Esophagus muscularis mucosa (tissue), 4 donors: Measurements from ENCODE around the gene CPNE7. TPM values are rescaled to one million over a fixed set of nuclear protein-coding genes. Genes with fewer than 3 reads are reported as not detected.

Source experiments
- DNase-seq: peaks from one replicate; pipeline ENCODE4 v3.0.0-alpha.2; 2017; ENCODE audit errors: extremely low spot score
- H3K27ac ChIP-seq, 4 donors: fragments of 200-600 bp; sonication (generic); replicated peaks in 1 of 4; 1 replicate in 3 of 4; 2 replicates in 1 of 4; pipeline ENCODE4 v1.5.1; 2016 to 2019; ENCODE audit warnings: mild to moderate bottlenecking in 1 of 4
- H3K27me3 ChIP-seq, 4 donors: fragments of 200-600 bp; sonication (generic); one replicate each; pipeline versions ENCODE4 v1.5.1 to v1.6.0; 2016 to 2019
- H3K36me3 ChIP-seq, 4 donors: fragments of 200-600 bp; sonication (generic); one replicate each; pipeline ENCODE4 v1.5.1; 2016 to 2019
- H3K4me1 ChIP-seq, 4 donors: fragments of 200-600 bp; sonication (generic); one replicate each; pipeline ENCODE4 v1.5.1; 2016 to 2019
- H3K4me3 ChIP-seq, 4 donors: fragments of 200-600 bp; sonication (generic); 1 replicate in 2 of 4; 2 replicates in 2 of 4; pipeline ENCODE4 v1.5.1; 2016 to 2019; ENCODE audit warnings: mild to moderate bottlenecking in 4 of 4, moderate library complexity in 1 of 4
- H3K9me3 ChIP-seq, 4 donors: fragments of 200-600 bp; sonication (generic); 1 replicate in 3 of 4; 2 replicates in 1 of 4; pipeline ENCODE4 v1.5.1; 2016 to 2019
- EP300 ChIP-seq: sonication (generic); formaldehyde crosslinking; IDR thresholded peaks from one replicate; pipeline ENCODE4 v1.6.1; 2017; ENCODE audit warnings: antibody characterized with exemption
- POLR2A ChIP-seq: fragments of 450-650 bp; IDR thresholded peaks from one replicate; pipeline ENCODE4 v1.6.1; 2017; ENCODE audit warnings: antibody characterized with exemption, moderate library complexity, mild to moderate bottlenecking, low read depth
- POLR2AphosphoS5 ChIP-seq, 2 donors: sonication (generic); formaldehyde crosslinking; IDR thresholded peaks; one replicate each; pipeline ENCODE4 v1.6.1; 2017; ENCODE audit warnings: antibody characterized with exemption in 2 of 2
- WGBS: methylation state at CpG from one replicate; pipeline ENCODE4 v1.1.5; 2018; 5-methylcytosine and 5-hydroxymethylcytosine counted together
- intact Hi-C: fragments of 100-400 bp; cut with DNase I; formaldehyde crosslinking; loops from one replicate; pipeline ENCODE4 v1.15.1; 2023
- total RNA-seq, 4 donors: library from RNA; depleted of rRNA; stranded (reverse); fragments of >200 nt; gene quantifications; one replicate each; pipeline versions ENCODE4 v1.1.0 to v1.2.1, GENCODE V29; 2016
- TF ChIP-seq, protein P1 (sequence below), 3 experiments: fragments of 200-600 bp in 2 of 3; fragments of 450-650 bp in 1 of 3; sonication (generic) in 2 of 3; IDR thresholded peaks; one replicate each; pipeline ENCODE4 v1.5.1; 2017 to 2019; ENCODE audit warnings: antibody characterized with exemption in 3 of 3, mild to moderate bottlenecking in 2 of 3, moderate library complexity in 1 of 3

Gene CPNE7
- total RNA-seq = 1 to 10 TPM in 2 of 4 donors, under 1 TPM in 1, not detected in 1; 0.83 to 1.7 (median 1.4) TPM

DNA sequence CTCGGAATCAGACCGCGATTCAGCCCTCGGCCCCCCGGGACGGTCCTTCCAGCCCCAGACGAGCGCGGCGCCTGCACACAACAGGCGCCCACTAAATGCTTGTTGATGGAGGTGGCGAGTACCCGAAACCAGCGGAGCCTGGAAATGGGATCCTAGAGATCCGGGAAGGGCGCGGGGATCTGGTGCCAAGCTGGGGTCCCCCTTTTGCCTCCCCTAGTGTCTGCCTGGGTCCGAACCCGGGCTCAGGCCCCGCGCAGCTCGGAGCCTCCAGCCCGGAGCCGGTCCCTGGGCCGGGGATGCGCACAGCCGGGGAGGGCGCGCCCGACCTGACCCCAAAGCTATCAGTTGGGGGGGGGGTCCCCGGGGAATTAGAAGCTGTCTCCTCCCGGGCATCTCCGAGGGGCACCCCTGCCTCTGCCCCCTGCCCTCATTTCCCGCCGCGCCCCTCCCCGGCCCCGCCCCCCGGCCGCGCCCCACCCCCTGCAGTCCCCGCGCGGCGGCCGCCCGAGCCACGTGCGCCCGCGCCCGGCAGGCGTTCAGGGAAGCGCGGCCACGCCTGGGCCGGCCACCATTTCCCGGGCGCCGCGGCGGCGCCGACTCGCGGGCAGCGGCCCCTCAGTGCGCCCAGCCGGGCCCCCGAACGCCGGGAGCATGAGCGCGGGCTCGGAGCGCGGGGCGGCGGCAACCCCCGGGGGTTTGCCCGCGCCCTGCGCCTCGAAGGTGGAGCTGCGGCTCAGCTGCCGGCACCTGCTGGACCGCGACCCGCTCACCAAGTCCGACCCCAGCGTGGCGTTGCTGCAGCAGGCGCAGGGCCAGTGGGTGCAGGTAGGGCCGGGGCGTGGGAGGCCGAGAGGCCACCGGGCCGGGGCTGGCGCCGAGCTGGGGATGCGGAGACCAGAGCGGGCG, at the start of gene CPNE7:
CPNE7 (plus strand) TSS at position 512 of the 906 bp plus-strand sequence; CDS start at position 652, 140 bp downstream.
- TF ChIP-seq POLR2AphosphoS5 (IDR thresholded peaks at IDR 0.05) (no peak), EP300 (no peak), POLR2A (no peak)
- TF ChIP-seq, protein P1, sequence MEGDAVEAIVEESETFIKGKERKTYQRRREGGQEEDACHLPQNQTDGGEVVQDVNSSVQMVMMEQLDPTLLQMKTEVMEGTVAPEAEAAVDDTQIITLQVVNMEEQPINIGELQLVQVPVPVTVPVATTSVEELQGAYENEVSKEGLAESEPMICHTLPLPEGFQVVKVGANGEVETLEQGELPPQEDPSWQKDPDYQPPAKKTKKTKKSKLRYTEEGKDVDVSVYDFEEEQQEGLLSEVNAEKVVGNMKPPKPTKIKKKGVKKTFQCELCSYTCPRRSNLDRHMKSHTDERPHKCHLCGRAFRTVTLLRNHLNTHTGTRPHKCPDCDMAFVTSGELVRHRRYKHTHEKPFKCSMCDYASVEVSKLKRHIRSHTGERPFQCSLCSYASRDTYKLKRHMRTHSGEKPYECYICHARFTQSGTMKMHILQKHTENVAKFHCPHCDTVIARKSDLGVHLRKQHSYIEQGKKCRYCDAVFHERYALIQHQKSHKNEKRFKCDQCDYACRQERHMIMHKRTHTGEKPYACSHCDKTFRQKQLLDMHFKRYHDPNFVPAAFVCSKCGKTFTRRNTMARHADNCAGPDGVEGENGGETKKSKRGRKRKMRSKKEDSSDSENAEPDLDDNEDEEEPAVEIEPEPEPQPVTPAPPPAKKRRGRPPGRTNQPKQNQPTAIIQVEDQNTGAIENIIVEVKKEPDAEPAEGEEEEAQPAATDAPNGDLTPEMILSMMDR (IDR thresholded peaks at IDR 0.05) = no peak
- peaks cover 22 to 40% (median 31%) of the 10 kb centered on the region in 4 donors for H3K4me1 ChIP-seq
- H3K9me3 ChIP-seq = no peaks in the 10 kb centered on the region
- 4% methylated on average over 17 of the region's 103 CpGs for WGBS
- H3K27me3 ChIP-seq = peaks cover 6 to 77% (median 30%) of the 10 kb centered on the region in 4 donors
- peak within 1 kb of the TSS; percentile 35 to 49 (median 36) for H3K4me3 ChIP-seq
- DNase-seq = no peak
- intact Hi-C loops = no loop called here
- no peak within 1 kb of the TSS for H3K27ac ChIP-seq
- no peaks in the 10 kb centered on the region for H3K36me3 ChIP-seq

DNA sequence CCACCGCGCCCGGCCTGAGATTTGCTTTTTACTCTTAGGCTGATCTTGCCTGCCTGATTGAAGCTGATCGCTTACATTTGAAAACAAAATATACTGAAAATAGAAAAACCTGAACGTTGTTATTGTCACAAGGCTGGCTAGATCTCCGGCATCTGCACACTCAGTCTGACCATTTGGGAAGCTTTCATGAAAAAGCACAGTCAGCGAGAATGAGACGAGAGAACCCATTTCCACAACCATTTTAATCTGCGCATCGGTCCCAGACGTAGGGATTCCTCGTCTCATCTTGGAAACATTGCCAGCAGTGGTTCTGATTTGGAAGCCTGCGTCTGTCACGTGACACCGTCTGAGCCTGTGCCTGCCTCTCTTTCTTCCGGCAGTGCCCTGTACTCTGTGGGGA, 46.5 kb upstream of the CPNE7 start:
- H3K27me3 ChIP-seq = no peaks in the 10 kb centered on the region
- TF ChIP-seq POLR2AphosphoS5 (IDR thresholded peaks at IDR 0.05) (no peak), POLR2A (no peak)
- peaks cover 0 to 16% (median 0%) of the 10 kb centered on the region in 4 donors for H3K4me1 ChIP-seq
- no peak overlapping the region for H3K27ac ChIP-seq
- no peaks in the 10 kb centered on the region for H3K9me3 ChIP-seq
- no peak for DNase-seq
- intact Hi-C loops = no loop called here
- no peak overlapping the region for H3K4me3 ChIP-seq
- H3K36me3 ChIP-seq = peaks cover 74 to 100% (median 98%) of the 10 kb centered on the region in 4 donors
- 89% methylated on average over 16 of the region's 16 CpGs for WGBS

DNA sequence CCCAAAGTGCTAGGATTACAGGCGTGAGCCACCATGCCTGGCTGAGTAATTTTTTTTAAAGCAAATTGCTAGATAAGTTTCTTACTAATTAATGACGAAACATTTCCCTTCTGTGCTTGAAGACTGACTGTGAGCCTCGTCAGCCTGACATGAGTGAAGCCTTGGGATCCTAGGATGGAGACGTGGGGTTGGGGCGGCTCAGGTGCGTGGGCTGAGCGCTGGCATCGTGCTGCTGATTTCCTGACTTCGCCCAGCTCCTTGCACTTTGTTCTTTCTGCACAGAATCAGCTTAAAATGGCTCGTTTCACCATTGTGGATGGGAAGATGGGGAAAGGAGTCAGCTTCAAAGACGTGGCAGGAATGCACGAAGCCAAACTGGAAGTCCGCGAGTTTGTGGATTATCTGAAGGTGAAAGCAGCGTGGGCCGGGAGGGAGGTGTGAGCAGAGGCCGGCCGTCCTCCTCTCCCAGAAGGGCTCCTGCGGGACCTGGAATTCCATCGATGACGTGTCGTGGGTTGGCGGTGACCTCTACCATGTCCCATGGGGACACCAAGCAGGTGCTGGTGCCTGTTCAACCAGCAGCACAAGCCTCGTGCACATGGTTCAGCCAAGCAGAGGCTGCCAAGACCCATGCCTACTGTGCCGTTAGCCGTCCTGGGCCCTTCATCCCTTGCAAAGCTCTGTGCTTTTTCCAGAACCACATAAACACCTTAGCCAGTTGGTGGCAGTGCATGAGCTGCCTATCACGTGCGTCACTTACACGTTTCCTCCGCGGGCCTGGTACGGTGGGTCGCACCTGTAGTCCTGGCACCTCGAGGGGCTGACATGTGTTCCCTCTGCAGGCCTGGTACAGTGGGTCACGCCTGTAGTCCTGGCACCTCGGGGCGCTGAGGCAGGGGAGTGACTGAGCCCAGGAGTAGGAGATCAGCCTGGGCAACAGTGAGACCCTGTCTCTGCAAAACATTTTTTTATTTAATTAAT, 44.9 kb upstream of the CPNE7 start:
- no peak for DNase-seq
- H3K27ac ChIP-seq = no peak overlapping the region
- TF ChIP-seq, protein P1 (IDR thresholded peaks at IDR 0.05) = no peak
- TF ChIP-seq POLR2AphosphoS5 (IDR thresholded peaks at IDR 0.05) (no peak), POLR2A (no peak), EP300 (no peak)
- no peak overlapping the region for H3K4me3 ChIP-seq
- intact Hi-C loops = no loop called here
- H3K27me3 ChIP-seq = no peaks in the 10 kb centered on the region
- peaks cover 0 to 9% (median 6%) of the 10 kb centered on the region in 4 donors for H3K4me1 ChIP-seq
- 90% methylated on average over 37 of the region's 37 CpGs for WGBS
- H3K36me3 ChIP-seq = peaks cover 75 to 100% (median 98%) of the 10 kb centered on the region in 4 donors
- H3K9me3 ChIP-seq = no peaks in the 10 kb centered on the region

DNA sequence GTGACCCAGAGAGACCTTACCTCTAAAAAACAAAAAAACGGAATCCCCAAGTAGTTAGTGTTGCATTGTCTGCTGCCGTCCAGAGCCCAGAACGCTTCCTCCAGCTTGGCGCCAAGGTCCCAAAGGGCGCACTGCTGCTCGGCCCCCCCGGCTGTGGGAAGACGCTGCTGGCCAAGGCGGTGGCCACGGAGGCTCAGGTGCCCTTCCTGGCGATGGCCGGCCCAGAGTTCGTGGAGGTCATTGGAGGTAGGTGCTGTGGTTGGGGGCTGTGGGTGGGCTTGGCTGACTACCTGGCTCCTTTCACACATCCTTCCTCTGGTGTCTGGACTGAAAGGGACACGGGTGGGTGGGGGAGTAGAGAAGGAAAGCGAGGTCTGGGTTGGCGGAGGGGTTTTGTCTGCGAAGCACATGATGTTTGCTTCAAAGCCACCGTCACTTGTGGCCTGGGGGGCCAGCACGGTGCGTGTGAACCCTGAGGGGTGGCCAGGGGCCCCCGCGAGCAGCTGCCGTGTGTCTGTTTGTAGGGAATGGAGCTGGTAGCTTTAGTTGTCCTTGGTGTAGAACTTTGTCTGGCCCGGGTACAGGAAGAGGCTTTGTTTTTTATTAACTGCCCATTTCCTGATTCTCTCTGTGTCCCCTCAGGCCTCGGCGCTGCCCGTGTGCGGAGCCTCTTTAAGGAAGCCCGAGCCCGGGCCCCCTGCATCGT, 43.6 kb upstream of the CPNE7 start:
- peaks cover 66 to 99% (median 93%) of the 10 kb centered on the region in 4 donors for H3K36me3 ChIP-seq
- no peaks in the 10 kb centered on the region for H3K27me3 ChIP-seq
- H3K4me3 ChIP-seq = no peak overlapping the region
- no peaks in the 10 kb centered on the region for H3K9me3 ChIP-seq
- intact Hi-C loops = no loop called here
- H3K4me1 ChIP-seq = peaks cover 0 to 9% (median 6%) of the 10 kb centered on the region in 4 donors
- 93% methylated on average over 30 of the region's 31 CpGs for whole genome bisulfite sequencing
- no peak for DNase-seq
- H3K27ac ChIP-seq = no peak overlapping the region
- no peak for TF ChIP-seq POLR2A
- TF ChIP-seq POLR2AphosphoS5 (IDR thresholded peaks at IDR 0.05) = no peak
- TF ChIP-seq, protein P1 (IDR thresholded peaks at IDR 0.05) = no peak
- no peak for TF ChIP-seq EP300
